Activated CD4-positive, CD25-positive, alpha-beta regulatory T cell treated with anti-CD3 and anti-CD28 coated beads, Interleukin-2, amount 50 U/mL, for 24 hours (primary cell): ENCODE data around the gene BRAP.
A peak's percentile ranks its signal among the peaks of the same experiment; 100 is the strongest.
"Not testable (repeated sequence)": the region's sequence is repeated elsewhere in the genome, so short reads cannot be mapped to it uniquely, and the experiment has no call there.

ENCODE experiments used
- ATAC-seq, 2 donors: fragments of 150-1000 bp; cut with Tn5 transposase; one replicate each; pipeline ENCODE4 v1.10.0; 2021; ENCODE audit warnings: mild to moderate bottlenecking in 1 of 2, moderate library complexity in 1 of 2

BRAP gene

DNA sequence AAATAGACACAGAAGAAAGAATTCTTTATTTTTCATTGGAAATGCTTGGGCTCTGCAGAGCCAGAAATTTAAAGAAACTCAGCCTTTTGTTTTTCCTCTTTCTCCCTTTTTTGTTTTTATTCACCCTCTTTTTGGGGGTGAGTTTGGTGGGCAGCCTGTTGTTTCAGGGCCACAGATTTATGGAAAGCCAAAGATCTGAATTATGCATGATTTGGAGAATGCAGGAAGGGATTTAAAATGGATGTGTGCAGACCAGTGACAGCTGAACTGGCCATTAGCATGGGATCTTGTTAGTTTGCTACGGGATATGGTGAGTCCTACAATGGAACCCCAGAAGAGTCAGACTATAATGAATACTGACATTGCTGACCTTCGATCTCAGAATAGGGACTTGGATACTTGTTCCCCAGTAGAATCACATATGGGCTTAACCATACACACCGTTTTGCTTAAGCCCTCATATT, 79.0 kb downstream of the BRAP start:
- ATAC-seq = no peak

DNA sequence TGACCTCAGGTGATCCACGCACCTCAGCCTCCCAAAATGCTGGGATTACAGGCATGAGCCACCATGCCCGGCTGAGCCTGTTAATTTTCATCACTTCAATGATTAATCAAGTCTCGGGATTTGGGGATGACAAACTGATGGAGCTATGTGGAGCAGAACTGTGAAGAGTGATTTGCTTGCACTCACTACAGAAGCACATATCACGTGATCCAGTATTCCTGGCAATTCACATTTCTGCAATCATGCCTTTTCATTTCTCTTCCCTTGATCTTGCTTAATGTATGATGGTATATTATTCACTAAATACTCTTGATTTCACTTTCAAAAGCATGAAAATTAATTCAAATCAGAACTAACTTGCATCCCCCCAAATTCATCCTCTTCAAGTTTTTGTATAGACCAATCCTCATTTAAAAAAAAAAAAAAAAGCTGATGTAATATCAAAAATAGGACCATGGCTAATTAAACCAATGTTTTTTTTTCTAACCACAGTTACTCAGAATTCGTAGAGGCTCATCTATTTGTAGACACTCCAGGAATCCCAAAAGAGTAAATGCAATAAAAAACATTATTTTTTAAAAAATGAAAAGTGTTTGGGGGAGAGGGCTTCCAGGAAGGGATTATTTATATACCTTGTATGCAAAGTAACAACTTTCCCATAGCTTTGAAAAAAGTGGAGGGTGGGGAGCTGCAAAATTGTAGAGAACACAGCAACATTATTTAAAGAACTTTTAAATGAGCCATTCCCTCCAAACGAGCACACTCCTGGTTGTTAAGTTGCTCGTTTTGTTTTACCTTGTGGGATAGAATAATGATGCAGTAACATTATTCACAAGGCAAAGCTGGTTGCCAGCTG, 79.6 kb downstream of the BRAP start:
- no peak for ATAC-seq

GRCh38 chr12:111602857-111603256, 82.9 kb downstream of the BRAP start:
- not testable (repeated sequence) for ATAC-seq

GRCh38 chr12:111602348-111602747, 83.4 kb downstream of the BRAP start:
- no peak for ATAC-seq

- ATAC-seq = not testable (repeated sequence)
Observed at GRCh38 chr12:111600986-111601385, 84.8 kb downstream of the BRAP start.

DNA sequence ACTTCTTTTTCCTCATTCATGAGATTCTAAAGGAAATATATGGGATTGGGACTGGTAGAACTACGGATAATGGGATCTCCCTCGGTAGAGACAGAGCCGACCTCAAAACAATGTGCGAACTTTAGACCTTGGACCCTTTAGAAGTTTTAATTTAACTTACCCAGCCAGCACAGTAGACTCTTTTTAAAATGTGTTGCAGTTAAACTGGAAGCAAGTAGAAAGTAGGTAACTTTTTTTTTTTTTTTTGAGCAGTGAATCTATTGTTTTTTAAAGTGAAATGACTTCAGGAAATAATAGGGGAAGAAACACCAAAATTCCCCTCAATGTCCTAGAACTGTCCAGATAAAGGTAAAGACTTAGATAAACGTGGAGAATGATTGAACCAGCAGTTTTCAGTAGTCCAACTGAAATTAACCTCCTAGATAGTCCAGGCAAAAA, 85.5 kb downstream of the BRAP start:
- ATAC-seq = no peak

DNA sequence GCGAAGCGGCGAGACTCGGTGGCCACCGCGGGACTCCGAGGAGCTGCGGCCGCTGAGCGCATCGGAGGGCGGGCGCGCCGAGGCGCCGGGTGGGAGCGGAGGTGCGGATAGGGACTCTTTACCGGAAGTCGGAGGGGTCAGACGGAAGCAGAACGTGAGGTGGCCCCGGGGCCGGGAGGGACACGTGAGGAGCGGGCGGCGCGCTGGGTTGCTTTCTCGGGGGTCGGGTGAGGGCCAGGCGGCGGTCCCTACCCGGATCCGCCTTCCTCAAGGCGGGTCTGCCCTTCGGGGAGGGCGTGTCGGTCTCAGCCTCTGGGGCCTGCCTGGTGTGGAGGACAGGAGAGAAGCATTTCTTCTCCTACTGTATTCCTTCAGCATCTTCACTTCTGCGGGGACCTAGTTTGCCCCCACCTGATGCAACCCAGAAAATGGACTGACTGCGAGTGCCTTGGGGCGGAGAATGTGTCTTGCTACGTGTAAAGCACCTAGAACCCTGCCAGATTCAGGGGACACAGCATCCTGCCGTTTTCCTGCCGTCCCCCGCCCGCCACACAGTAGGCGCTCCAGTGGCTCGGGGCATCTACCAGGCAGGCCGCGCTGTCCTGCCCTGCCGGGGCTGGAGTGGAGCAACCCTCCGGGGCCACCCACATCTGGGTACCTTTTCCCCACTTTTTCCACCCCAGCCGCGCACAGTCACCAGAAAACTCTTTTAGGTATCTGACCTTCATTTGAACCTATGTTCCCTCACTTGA, 86.1 kb downstream of the BRAP start:
- peak; percentile 88 to 89 for ATAC-seq

GRCh38 chr12:111598637-111599452, 86.9 kb downstream of the BRAP start, which contains the start of gene ATXN2:
ATXN2 (minus strand) TSS chr12:111599315; CDS start chr12:111599034, 281 bp downstream.
- peak; percentile 57 to 60 for ATAC-seq

- ATAC-seq = no peak
Observed at GRCh38 chr12:111597831-111598636, 87.7 kb downstream of the BRAP start.

DNA sequence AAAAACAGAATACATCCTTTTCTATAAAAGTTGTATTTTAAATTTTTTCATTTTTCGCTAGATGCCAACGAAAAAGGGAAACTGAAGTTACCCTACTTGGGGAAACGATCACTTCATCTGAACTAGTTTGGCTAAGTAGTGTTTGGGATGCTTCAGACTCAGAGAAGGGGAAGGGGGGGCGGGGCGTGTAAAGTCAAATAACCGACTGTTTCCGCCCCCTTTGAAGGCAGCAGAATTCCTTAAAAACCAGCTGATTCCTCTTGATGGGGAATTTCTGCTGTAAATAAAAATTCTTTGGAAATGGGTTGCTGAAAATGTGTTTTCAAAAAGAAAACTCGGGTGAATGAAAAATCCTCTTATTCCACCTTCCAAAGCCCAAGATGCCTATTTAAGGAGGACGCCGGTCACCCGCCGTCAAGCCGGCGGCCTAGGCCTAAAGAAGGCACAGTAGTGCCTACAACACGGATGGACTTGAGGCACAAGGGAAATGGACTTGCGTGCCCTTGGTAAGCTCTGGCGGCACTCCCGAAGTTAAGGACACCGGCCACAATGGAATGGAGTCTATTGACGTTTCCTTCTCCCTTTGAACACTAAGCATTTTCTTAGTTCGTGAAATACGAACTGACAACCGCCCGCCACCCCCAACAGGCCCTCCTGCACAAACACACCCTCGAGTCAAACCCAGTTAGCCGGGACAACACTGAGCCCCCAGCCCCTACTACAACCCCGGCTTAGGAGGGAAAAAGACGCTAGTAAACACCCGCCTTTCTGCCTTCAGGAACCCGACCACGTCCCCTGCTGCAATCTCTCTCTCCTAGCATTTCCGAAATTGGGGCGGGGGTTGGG, 88.5 kb downstream of the BRAP start:
- no peak for ATAC-seq

DNA sequence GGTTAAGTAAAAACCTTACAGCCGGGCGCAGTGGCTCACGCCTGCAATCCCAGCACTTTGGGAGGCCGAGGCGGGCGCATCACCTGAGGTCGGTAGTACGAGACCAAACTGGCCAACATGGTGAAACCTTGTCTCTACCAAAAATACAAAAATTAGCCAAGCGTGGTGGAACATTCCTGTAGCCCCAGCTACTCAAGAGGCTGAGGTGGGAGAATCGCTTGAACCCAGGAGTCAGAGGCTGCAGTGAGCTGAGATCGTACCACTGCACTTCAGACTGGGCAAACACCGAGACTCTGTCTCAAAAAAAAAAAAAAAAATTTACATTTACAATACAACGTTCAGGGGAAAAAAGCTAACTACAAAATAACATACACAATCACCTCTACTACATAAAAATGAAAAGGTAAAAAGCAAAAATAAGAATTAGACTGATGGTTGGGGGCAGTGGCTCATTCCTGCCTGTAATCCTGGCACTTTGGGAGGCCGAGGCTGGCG, 90.4 kb downstream of the BRAP start:
- not testable (repeated sequence) for ATAC-seq
